Measurements from ENCODE around the gene RAB31. TPM values are rescaled to one million over a fixed set of nuclear protein-coding genes. Genes with fewer than 3 reads are reported as not detected.

RAB31 gene
- polyA plus RNA-seq, 1 donor from 2014 or later: 16.3 TPM

DNA sequence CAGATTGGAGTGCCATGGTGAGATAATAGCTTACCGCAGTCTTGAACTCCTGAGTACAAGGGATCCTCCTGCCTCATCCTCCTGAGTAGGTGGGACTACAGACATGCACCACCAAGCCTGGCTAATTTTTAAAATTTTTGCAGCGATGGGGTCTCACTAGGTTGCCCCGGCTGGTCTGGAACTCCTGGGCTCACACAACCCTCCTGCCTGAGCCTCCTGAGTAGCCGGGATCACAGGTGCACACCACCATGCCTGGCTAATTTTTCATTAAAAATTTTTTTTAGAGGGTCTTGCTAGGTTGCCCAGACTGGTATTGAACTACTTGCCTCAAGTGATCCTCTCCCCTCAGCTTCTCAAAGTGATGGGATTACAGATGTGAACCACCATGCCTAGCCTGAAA is 27.8 kb downstream of the RAB31 start:
- H4K20me1 ChIP-seq (ENCODE audit: insufficient read depth): no peaks in the 10 kb centered on the region
- H3K9me2 ChIP-seq (ENCODE audit: insufficient read depth, low read length): no peaks in the 10 kb centered on the region
- no peak overlapping the region for H2AFZ ChIP-seq (ENCODE audit: low read depth, low read length)
- no peaks in the 10 kb centered on the region for H3K36me3 ChIP-seq (ENCODE audit: insufficient read depth, low read length)
- H3F3A ChIP-seq (ENCODE audit: insufficient read depth, low read length, poor library complexity, severe bottlenecking): no peaks in the 10 kb centered on the region
- H3K27ac ChIP-seq (ENCODE audit: low read length): no peak overlapping the region
- no peaks in the 10 kb centered on the region for H3K79me2 ChIP-seq (replicated peaks; ENCODE audit: insufficient read depth, low read length)
- H3K27me3 ChIP-seq (ENCODE audit: insufficient read depth, low read depth, low read length): no peaks in the 10 kb centered on the region
- no peak overlapping the region for H3K4me3 ChIP-seq (ENCODE audit: low read length)
- H3K9ac ChIP-seq (ENCODE audit: low read length): no peak overlapping the region
- H3K9me3 ChIP-seq (ENCODE audit: low read length): no peaks in the 10 kb centered on the region
- H3K4me2 ChIP-seq (ENCODE audit: low read length): no peak overlapping the region
- TF ChIP-seq MXI1 (conservative IDR thresholded peaks at IDR 0.05; ENCODE audit: poor library complexity, severe bottlenecking) (no peak), RAD21 (conservative IDR thresholded peaks at IDR 0.05) (no peak), EZH2 (IDR thresholded peaks at IDR 0.05; ENCODE audit: borderline replicate concordance, insufficient read depth, low read length, poor library complexity, severe bottlenecking) (no peak), SMC3 (conservative IDR thresholded peaks at IDR 0.05; ENCODE audit: poor library complexity) (no peak)

DNA sequence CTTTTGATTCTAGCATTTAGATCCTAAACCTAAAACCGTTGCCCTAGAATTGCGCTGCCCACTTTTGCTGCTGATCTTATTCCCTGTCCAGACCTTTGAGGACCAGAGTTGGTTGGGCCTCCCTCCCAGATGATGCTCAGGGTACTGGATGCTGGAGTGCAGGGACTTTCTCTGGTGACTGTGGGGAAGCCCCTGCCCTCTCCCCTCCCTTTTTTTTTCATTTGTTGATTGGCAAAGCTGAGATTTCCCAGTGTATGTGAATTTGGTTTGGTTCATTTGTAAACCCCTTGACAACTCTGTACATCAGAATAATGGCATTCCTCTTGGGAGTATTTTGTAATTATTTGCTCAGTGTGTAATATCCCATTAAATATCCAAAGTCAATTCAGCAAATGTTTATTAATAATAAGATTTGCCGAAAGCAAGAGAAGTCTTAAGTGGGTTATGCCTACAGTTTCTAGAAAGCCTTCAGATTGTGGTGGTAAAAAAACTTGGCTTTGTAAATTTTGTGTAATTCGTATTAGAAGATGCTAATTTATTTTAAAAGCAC is 28.3 kb downstream of the RAB31 start:
- Histone ChIP-seq H3K9me3 (ENCODE audit: low read length) (no peaks in the 10 kb centered on the region), H3K4me2 (ENCODE audit: low read length) (no peak overlapping the region), H4K20me1 (ENCODE audit: insufficient read depth) (no peaks in the 10 kb centered on the region), H3F3A (ENCODE audit: insufficient read depth, low read length, poor library complexity, severe bottlenecking) (no peaks in the 10 kb centered on the region), H3K4me3 (ENCODE audit: low read length) (no peak overlapping the region), H3K36me3 (ENCODE audit: insufficient read depth, low read length) (no peaks in the 10 kb centered on the region), H3K27ac (ENCODE audit: low read length) (peak overlapping the region; percentile 77), H3K27me3 (ENCODE audit: insufficient read depth, low read depth, low read length) (no peaks in the 10 kb centered on the region), H3K9ac (ENCODE audit: low read length) (no peak overlapping the region), H2AFZ (ENCODE audit: low read depth, low read length) (no peak overlapping the region), H3K79me2 (replicated peaks; ENCODE audit: insufficient read depth, low read length) (no peaks in the 10 kb centered on the region), H3K9me2 (ENCODE audit: insufficient read depth, low read length) (no peaks in the 10 kb centered on the region)
- no peak for TF ChIP-seq EZH2 (IDR thresholded peaks at IDR 0.05; ENCODE audit: borderline replicate concordance, insufficient read depth, low read length, poor library complexity, severe bottlenecking)
- TF ChIP-seq MXI1 (conservative IDR thresholded peaks at IDR 0.05; ENCODE audit: poor library complexity, severe bottlenecking): no peak
- TF ChIP-seq POLR2AphosphoS5 (IDR thresholded peaks at IDR 0.05): no peak
- no peak for TF ChIP-seq EP300 (conservative IDR thresholded peaks at IDR 0.05; ENCODE audit: poor library complexity, severe bottlenecking)
- no peak for TF ChIP-seq SMC3 (conservative IDR thresholded peaks at IDR 0.05; ENCODE audit: poor library complexity)
- no peak for TF ChIP-seq TAF1 (IDR thresholded peaks at IDR 0.05; ENCODE audit: low read depth)

DNA sequence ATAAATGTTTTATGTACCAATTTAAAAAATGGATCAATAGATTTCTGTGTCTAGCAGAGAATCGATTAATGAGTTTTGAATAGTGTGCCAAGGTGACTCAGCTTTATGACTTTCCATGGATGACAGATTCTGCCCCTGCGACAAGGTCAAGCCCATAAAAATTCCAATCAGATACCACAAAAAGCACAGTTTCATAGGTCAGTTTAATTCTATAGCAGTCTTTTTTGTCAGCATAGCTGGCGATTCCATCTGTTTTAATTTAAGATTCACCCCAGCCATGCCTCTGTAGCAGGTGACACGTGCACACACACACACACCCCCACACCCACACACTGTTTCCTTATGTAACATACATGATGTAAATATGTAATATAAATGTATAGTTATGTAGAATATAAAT is 28.9 kb downstream of the RAB31 start:
- Histone ChIP-seq H3F3A (ENCODE audit: insufficient read depth, low read length, poor library complexity, severe bottlenecking) (no peaks in the 10 kb centered on the region), H3K79me2 (replicated peaks; ENCODE audit: insufficient read depth, low read length) (no peaks in the 10 kb centered on the region), H3K27me3 (ENCODE audit: insufficient read depth, low read depth, low read length) (no peaks in the 10 kb centered on the region), H3K9ac (ENCODE audit: low read length) (peak overlapping the region; percentile 42), H3K27ac (ENCODE audit: low read length) (peak overlapping the region; percentile 77), H3K9me3 (ENCODE audit: low read length) (no peaks in the 10 kb centered on the region), H3K9me2 (ENCODE audit: insufficient read depth, low read length) (no peaks in the 10 kb centered on the region), H3K4me3 (ENCODE audit: low read length) (peak overlapping the region; percentile 25), H3K36me3 (ENCODE audit: insufficient read depth, low read length) (no peaks in the 10 kb centered on the region), H4K20me1 (ENCODE audit: insufficient read depth) (no peaks in the 10 kb centered on the region), H3K4me2 (ENCODE audit: low read length) (peak overlapping the region; percentile 38), H2AFZ (ENCODE audit: low read depth, low read length) (no peak overlapping the region)
- TF ChIP-seq, protein P1, sequence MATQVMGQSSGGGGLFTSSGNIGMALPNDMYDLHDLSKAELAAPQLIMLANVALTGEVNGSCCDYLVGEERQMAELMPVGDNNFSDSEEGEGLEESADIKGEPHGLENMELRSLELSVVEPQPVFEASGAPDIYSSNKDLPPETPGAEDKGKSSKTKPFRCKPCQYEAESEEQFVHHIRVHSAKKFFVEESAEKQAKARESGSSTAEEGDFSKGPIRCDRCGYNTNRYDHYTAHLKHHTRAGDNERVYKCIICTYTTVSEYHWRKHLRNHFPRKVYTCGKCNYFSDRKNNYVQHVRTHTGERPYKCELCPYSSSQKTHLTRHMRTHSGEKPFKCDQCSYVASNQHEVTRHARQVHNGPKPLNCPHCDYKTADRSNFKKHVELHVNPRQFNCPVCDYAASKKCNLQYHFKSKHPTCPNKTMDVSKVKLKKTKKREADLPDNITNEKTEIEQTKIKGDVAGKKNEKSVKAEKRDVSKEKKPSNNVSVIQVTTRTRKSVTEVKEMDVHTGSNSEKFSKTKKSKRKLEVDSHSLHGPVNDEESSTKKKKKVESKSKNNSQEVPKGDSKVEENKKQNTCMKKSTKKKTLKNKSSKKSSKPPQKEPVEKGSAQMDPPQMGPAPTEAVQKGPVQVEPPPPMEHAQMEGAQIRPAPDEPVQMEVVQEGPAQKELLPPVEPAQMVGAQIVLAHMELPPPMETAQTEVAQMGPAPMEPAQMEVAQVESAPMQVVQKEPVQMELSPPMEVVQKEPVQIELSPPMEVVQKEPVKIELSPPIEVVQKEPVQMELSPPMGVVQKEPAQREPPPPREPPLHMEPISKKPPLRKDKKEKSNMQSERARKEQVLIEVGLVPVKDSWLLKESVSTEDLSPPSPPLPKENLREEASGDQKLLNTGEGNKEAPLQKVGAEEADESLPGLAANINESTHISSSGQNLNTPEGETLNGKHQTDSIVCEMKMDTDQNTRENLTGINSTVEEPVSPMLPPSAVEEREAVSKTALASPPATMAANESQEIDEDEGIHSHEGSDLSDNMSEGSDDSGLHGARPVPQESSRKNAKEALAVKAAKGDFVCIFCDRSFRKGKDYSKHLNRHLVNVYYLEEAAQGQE (IDR thresholded peaks at IDR 0.05; ENCODE audit: borderline replicate concordance): no peak
- TF ChIP-seq RAD21 (conservative IDR thresholded peaks at IDR 0.05) (no peak), MXI1 (conservative IDR thresholded peaks at IDR 0.05; ENCODE audit: poor library complexity, severe bottlenecking) (no peak), POLR2AphosphoS5 (IDR thresholded peaks at IDR 0.05) (no peak)

All from neural cell (in vitro differentiated cells).